Kidney epithelial cell (primary cell): ENCODE data around the gene UBALD2. TPM values are rescaled to one million over a fixed set of nuclear protein-coding genes. Genes with fewer than 3 reads are reported as not detected.
"Not testable (repeated sequence)": the region's sequence is repeated elsewhere in the genome, so short reads cannot be mapped to it uniquely, and the experiment has no call there.

Source experiments
- DNase-seq: peaks from one replicate; pipeline ENCODE4 v3.0.0-alpha.2; 2010; ENCODE audit warnings: low read depth
- H3K27me3 ChIP-seq: 2 replicates; pipeline ENCODE4 v1.6.0; 2011; ENCODE audit warnings: low read length; ENCODE audit not compliant: control insufficient read depth, insufficient read depth
- H3K36me3 ChIP-seq: 2 replicates; pipeline ENCODE4 v1.5.1; 2011; ENCODE audit warnings: low read length; ENCODE audit not compliant: control insufficient read depth, insufficient read depth
- H3K4me3 ChIP-seq: 2 replicates; pipeline ENCODE4 v1.5.1; 2011; ENCODE audit warnings: low read depth, mild to moderate bottlenecking, control low read depth, low read length
- total RNA-seq: library from RNA; depleted of rRNA; stranded (reverse); fragments of >200 nt; gene quantifications from 2 replicates; pipeline ENCODE4 v1.2.3, GENCODE V29; 2015
- TF ChIP-seq, protein P1 (sequence below): IDR thresholded peaks from 2 replicates; pipeline ENCODE4 v1.5.1; 2011; ENCODE audit warnings: mild to moderate bottlenecking, moderate library complexity, low read length, control low read depth, inconsistent platforms; ENCODE audit not compliant: insufficient read depth, poor library complexity, severe bottlenecking

Gene UBALD2
- total RNA-seq: 28.5 and 33.8 TPM in 2 replicates

DNA sequence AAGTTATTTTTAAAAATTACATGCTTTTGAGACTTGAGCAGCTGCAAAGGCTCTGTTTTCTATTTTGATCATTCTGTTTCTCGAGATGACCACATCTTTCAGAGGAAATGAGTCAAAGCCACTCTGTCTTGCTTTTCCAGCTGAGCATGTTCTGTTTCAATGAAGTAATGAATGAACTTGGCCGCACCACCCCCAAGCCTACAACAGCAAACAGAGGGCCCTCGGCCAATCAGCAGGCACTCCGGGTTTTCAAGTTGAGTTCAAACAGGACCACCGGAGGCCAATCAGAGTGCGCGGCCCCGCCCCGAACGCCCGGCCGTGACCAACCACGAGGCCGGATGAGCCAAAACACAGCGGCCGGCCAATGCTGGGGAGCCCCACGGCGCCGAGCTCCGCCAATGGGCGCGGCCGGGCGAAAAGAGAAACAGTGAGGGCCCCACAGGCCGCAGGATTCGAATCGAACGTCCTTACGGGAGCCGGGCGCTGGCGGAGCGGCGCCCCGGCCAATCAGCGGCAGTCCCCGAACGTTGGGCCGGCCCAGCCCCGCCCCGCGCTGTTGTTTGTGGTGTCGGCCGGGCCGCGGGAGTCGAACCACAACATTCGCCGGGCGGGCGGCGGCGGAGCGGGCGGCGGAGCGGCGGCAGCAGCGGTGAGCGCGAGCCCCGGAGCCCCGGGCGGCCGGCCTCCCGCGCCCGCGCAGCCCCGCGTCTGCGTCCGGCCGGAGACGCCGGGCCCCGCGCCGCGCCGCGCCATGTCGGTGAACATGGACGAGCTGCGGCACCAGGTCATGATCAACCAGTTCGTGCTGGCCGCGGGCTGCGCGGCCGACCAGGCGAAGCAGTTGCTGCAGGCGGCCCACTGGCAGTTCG lies at the start of gene UBALD2:
Gene UBALD2 (plus strand): TSS at position 594 of the 869 bp plus-strand sequence. CDS start 158 bp downstream, at position 752.
- TF ChIP-seq, protein P1, sequence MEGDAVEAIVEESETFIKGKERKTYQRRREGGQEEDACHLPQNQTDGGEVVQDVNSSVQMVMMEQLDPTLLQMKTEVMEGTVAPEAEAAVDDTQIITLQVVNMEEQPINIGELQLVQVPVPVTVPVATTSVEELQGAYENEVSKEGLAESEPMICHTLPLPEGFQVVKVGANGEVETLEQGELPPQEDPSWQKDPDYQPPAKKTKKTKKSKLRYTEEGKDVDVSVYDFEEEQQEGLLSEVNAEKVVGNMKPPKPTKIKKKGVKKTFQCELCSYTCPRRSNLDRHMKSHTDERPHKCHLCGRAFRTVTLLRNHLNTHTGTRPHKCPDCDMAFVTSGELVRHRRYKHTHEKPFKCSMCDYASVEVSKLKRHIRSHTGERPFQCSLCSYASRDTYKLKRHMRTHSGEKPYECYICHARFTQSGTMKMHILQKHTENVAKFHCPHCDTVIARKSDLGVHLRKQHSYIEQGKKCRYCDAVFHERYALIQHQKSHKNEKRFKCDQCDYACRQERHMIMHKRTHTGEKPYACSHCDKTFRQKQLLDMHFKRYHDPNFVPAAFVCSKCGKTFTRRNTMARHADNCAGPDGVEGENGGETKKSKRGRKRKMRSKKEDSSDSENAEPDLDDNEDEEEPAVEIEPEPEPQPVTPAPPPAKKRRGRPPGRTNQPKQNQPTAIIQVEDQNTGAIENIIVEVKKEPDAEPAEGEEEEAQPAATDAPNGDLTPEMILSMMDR: no peak
- peak; percentile 98 for DNase-seq
- no peaks in the 10 kb centered on the region for H3K27me3 ChIP-seq
- H3K4me3 ChIP-seq: peak within 1 kb of the TSS; percentile 80
- H3K36me3 ChIP-seq: no peaks in the 10 kb centered on the region

DNA sequence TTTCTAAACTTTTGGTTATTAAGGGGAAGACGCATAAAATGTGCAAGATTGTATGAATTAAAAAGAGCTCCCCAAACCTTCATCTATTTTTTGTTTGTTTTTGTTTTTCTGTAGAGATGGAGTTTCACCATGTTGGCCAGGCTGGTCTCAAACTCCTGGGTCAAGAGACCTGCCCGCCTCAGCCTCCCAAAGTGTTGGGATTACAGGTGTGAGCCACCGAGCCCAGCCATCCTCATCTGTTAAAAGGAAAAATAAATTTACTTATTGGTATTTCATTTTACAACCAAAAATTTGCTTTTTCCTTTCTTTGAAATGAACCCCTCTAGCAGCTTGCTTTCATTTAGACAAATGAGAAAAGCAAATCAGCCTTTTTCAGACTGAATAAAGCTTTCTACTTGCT lies 48.1 kb upstream of the UBALD2 start:
- no peak overlapping the region for H3K4me3 ChIP-seq
- no peaks in the 10 kb centered on the region for H3K27me3 ChIP-seq
- TF ChIP-seq, protein P1: no peak
- DNase-seq: no peak
- H3K36me3 ChIP-seq: no peaks in the 10 kb centered on the region

DNA sequence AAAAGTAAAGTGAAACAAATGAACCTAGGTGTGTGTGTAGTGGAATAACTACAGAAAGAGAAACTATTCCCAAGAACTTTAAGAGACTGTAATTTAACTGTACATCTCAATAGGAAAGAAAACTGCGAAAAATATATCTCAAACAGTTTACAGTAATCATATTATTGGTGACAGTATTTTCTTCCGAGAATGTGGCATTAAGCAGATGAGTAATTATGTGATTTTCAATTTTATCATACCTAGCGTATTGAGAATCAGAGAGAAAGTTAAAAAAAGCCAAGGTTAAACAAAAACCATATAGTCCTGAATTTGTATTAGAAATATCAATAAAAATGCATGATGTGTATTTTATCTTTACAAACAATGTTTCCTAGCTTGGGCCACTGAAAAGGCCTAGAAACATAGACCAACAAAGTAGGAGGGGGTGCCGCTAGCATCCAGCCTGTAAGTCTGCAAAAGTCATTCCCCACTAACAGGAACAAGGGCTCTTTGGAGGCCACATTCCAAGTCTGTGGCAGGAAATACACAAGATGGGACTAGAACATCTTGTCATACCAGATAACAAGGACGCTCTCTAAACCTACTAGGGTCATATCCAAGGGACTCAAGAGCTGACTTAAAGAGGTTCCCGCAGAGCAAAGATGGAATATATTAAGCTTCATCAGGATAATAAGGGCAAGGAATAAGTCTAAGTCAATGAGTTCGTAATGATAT lies 45.3 kb upstream of the UBALD2 start:
- no peaks in the 10 kb centered on the region for H3K36me3 ChIP-seq
- DNase-seq: no peak
- no peak overlapping the region for H3K4me3 ChIP-seq
- TF ChIP-seq, protein P1: no peak
- H3K27me3 ChIP-seq: no peaks in the 10 kb centered on the region

DNA sequence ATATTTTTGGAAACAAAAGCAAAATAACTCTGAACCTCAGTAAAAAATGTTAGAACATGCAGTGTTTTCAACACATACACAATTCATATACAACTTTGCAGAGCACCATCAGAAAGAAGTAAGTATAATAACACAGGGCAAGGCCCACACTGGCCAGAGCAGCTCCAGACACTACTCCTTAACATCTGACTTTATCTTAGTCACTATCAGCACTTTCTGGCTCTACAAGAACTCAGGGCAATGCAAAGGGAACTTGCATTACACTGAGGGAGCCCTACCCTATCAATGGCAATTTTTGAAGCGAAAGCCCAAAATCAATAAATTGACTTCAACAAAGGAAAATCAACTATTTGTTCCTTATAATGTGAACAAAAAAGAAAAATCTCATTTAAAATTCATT lies 41.3 kb upstream of the UBALD2 start:
- Histone ChIP-seq H3K27me3 (no peaks in the 10 kb centered on the region), H3K36me3 (no peaks in the 10 kb centered on the region), H3K4me3 (no peak overlapping the region)
- TF ChIP-seq, protein P1: no peak
- no peak for DNase-seq

DNA sequence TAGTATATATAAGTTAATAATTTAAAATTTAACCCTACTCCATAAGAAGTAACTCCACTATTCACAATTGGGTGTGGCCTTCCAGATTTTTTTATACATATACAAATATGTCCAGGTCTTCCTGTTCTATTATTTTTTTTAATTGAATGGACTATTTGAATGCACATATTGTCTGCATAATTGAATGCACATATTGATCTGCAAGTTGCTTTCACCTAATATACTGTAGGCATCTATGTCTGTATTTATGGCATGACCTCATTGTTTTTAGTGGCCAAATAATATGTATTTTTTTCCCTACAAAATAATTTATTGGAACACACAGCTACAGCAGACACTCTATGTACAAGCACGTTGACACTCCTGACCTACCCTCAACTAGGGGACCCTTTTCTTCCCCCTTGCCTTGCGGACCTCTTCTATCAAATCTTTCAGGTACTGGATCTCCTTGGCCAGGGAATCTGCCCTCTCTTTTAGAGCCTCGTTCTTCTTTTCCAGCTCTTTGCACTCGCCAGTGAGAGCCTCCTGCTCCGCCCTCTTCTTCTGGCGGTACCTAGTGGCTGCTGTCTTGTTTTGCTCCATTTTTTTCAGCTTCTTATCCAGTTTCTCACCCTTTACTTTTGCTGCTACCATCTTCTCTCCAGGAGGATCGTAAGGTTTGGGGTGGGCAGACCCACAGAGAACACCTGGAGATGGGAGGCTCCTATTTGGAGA lies 39.6 kb upstream of the UBALD2 start:
- DNase-seq, H3K4me3 ChIP-seq, H3K27me3 ChIP-seq, H3K36me3 ChIP-seq: not testable (repeated sequence)

DNA sequence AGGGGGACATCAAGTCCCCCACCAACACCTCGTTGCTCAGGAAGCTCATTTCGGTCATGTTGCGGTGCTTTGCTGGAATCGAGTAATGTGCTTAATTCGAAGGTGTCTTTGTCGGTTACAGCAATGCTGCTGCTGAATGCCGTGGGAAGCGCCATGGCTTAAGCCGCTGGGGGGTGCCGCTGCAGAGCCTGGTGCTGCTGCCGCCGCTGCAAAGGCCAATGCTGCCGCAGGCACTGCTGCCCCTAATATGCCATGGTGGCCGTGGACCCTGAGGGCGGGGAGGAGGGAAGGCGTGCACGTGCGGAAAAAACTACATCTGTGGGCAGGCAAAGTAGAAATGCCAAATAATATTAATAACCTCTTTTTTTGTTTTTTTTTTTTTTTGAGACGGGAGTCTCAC lies 38.4 kb upstream of the UBALD2 start:
- H3K27me3 ChIP-seq, DNase-seq, H3K36me3 ChIP-seq, H3K4me3 ChIP-seq: not testable (repeated sequence)
